HL-60 (cell line): ENCODE measurements around the gene UNC5C.

Experiments
- DNase-seq, 2 experiments: peaks; one replicate each; pipeline ENCODE4 v3.0.0-alpha.2; 2010 to 2020; ENCODE audit warnings: low read depth in 1 of 2, low spot score in 1 of 2
- H3K27ac ChIP-seq: fragments of 250-450 bp; sonication (Bioruptor Pico); replicated peaks from 2 replicates; pipeline ENCODE4 v1.5.1; 2020; ENCODE audit warnings: mild to moderate bottlenecking, moderate library complexity
- H3K27me3 ChIP-seq: fragments of 250-450 bp; sonication (Bioruptor Pico); 2 replicates; pipeline ENCODE4 v1.5.1; 2021; ENCODE audit warnings: mild to moderate bottlenecking, moderate library complexity; ENCODE audit not compliant: insufficient read depth, poor library complexity, severe bottlenecking
- H3K4me3 ChIP-seq: replicated peaks from 2 replicates; pipeline ENCODE4 v1.5.1; 2011; ENCODE audit warnings: mild to moderate bottlenecking, control low read depth, low read length; ENCODE audit not compliant: insufficient read depth
- CTCF ChIP-seq: IDR thresholded peaks from one replicate; pipeline ENCODE4 v1.5.1; 2011; ENCODE audit warnings: low read length, control low read depth, inconsistent platforms; ENCODE audit not compliant: insufficient read depth
- GABPA ChIP-seq: IDR thresholded peaks from 2 replicates; pipeline ENCODE4 v1.6.1; 2012; ENCODE audit warnings: low read depth
- POLR2AphosphoS5 ChIP-seq: IDR thresholded peaks from 2 replicates; pipeline ENCODE4 v1.6.1; 2012; ENCODE audit warnings: low read depth
- REST ChIP-seq: IDR thresholded peaks from 2 replicates; pipeline ENCODE4 v1.6.1; 2012; ENCODE audit warnings: low read depth; ENCODE audit not compliant: insufficient replicate concordance
- SPI1 ChIP-seq: IDR thresholded peaks from 2 replicates; pipeline ENCODE4 v1.6.1; 2012; ENCODE audit warnings: low read depth, mild to moderate bottlenecking, borderline replicate concordance

Gene UNC5C

DNA sequence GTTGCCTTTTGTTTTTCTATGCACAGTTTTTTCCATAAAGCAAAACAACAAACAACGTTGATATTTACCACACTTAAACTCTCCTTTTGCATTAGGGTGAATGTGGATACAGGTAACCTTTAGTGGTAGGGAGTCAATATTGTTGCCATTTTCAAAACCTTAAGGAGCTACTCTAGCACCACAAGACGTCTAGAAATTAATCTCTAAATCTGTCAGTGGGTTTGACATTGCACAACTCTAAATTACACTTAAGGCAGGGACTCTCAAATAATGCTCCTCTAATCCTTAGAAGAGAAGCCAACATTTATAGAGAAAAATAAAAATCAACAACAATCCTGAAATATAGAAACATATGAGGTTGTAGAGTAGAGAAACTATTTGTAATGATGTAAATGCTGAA, 297.2 kb downstream of the UNC5C start:
- Histone ChIP-seq H3K27ac (no peak overlapping the region), H3K4me3 (no peak overlapping the region), H3K27me3 (no peaks in the 10 kb centered on the region)
- TF ChIP-seq CTCF (no peak), SPI1 (no peak), POLR2AphosphoS5 (no peak), GABPA (no peak), REST (no peak)
- DNase-seq = no peak

GRCh38 chr4:95250544-95251137, 298.1 kb downstream of the UNC5C start:
- no peak for DNase-seq
- Histone ChIP-seq H3K27ac (no peak overlapping the region), H3K27me3 (no peaks in the 10 kb centered on the region), H3K4me3 (no peak overlapping the region)
- no peak for TF ChIP-seq CTCF
- TF ChIP-seq POLR2AphosphoS5 = no peak
- no peak for TF ChIP-seq GABPA
- TF ChIP-seq SPI1 = no peak
- TF ChIP-seq REST = no peak

- H3K27ac ChIP-seq = no peak overlapping the region
- H3K4me3 ChIP-seq = no peak overlapping the region
- no peaks in the 10 kb centered on the region for H3K27me3 ChIP-seq
- no peak for DNase-seq
- TF ChIP-seq CTCF (no peak), SPI1 (no peak), REST (no peak), POLR2AphosphoS5 (no peak), GABPA (no peak)
Measured at GRCh38 chr4:95249426-95250021, 299.2 kb downstream of the UNC5C start.
